Activated naive CD8-positive, alpha-beta T cell treated with anti-CD3 and anti-CD28 coated beads, Interleukin-2, amount 10 ng/mL, durations not matched to agents 7 days and 5 days (primary cell): Measurements from ENCODE around the gene CLIP1. TPM values are rescaled to one million over a fixed set of nuclear protein-coding genes. Genes with fewer than 3 reads are reported as not detected.
"Not testable (repeated sequence)": the region's sequence is repeated elsewhere in the genome, so short reads cannot be mapped to it uniquely, and the experiment has no call there.

Source experiments
- ATAC-seq: fragments of 150-1000 bp; cut with Tn5 transposase; one replicate; pipeline ENCODE4 v1.10.0; 2021; ENCODE audit warnings: low read depth, moderate library complexity
- POLR2A ChIA-PET: fragments of 350-600 bp; sonication (Branson Sonifier 250); formaldehyde crosslinking; loops from one replicate; lab custom pipeline; 2021; ENCODE audit warnings: antibody characterized with exemption; lab: Charles Lee
- DNase-seq: peaks from one replicate; pipeline ENCODE4 v3.0.0; 2021
- H3K27ac Mint-ChIP-seq: one replicate; pipeline ENCODE4 v1.8.0; 2022; ENCODE audit warnings: mild to moderate bottlenecking, mixed read lengths
- H3K27me3 Mint-ChIP-seq: one replicate; pipeline ENCODE4 v1.8.0; 2022; ENCODE audit warnings: mild to moderate bottlenecking, moderate library complexity, mixed read lengths
- H3K36me3 Mint-ChIP-seq: one replicate; pipeline ENCODE4 v1.8.0; 2021; ENCODE audit warnings: mild to moderate bottlenecking, mixed read lengths
- H3K4me1 Mint-ChIP-seq: one replicate; pipeline ENCODE4 v1.8.0; 2021; ENCODE audit warnings: mixed read lengths
- H3K4me3 Mint-ChIP-seq: one replicate; pipeline ENCODE4 v1.8.0; 2022; ENCODE audit warnings: mild to moderate bottlenecking, moderate library complexity, mixed read lengths
- H3K9me3 Mint-ChIP-seq: one replicate; pipeline ENCODE4 v1.8.0; 2021; ENCODE audit warnings: mixed read lengths
- total RNA-seq, 2 experiments: library from RNA; stranded (reverse); gene quantifications; one replicate each; pipeline ENCODE4 v1.2.3, GENCODE V29; 2021

The CLIP1 gene
- total RNA-seq, 2 experiments from 2014 or later, result 61.2 to 61.5 TPM

GRCh38 chr12:122258939-122259338 lies 163.5 kb downstream of the CLIP1 start:
- H3K27ac Mint-ChIP-seq, H3K27me3 Mint-ChIP-seq, H3K4me1 Mint-ChIP-seq, ATAC-seq, DNase-seq, H3K4me3 Mint-ChIP-seq, POLR2A ChIA-PET, H3K9me3 Mint-ChIP-seq: not testable (repeated sequence)
- peaks cover 20% of the 10 kb centered on the region for H3K36me3 Mint-ChIP-seq

GRCh38 chr12:122258462-122258861 lies 164.0 kb downstream of the CLIP1 start:
- H3K4me3 Mint-ChIP-seq, result not testable (repeated sequence)

GRCh38 chr12:122250536-122250935 lies 171.9 kb downstream of the CLIP1 start:
- peaks cover 16% of the 10 kb centered on the region for H3K36me3 Mint-ChIP-seq
- DNase-seq, result no peak

More at GRCh38 chr12:122258462-122258861, 164.0 kb downstream of the CLIP1 start:
- POLR2A ChIA-PET, H3K27me3 Mint-ChIP-seq, DNase-seq, ATAC-seq, H3K9me3 Mint-ChIP-seq, H3K27ac Mint-ChIP-seq, H3K4me1 Mint-ChIP-seq: not testable (repeated sequence)
- H3K36me3 Mint-ChIP-seq, result peaks cover 20% of the 10 kb centered on the region

GRCh38 chr12:122250047-122250446 lies 172.4 kb downstream of the CLIP1 start:
- Mint-ChIP-seq H3K9me3 (no peaks in the 10 kb centered on the region), H3K4me3 (no peak overlapping the region), H3K27me3 (no peaks in the 10 kb centered on the region), H3K27ac (no peak overlapping the region), H3K4me1 (peaks cover 3% of the 10 kb centered on the region), H3K36me3 (peaks cover 15% of the 10 kb centered on the region)
- POLR2A ChIA-PET, result no interaction called here
- DNase-seq (no peak), ATAC-seq (no peak)

More at GRCh38 chr12:122250536-122250935, 171.9 kb downstream of the CLIP1 start:
- Mint-ChIP-seq H3K4me1 (peaks cover 3% of the 10 kb centered on the region), H3K27ac (no peak overlapping the region), H3K27me3 (no peaks in the 10 kb centered on the region), H3K9me3 (no peaks in the 10 kb centered on the region), H3K4me3 (no peak overlapping the region)
- no peak for ATAC-seq
- POLR2A ChIA-PET, result no interaction called here

GRCh38 chr12:122245553-122245952 lies 176.9 kb downstream of the CLIP1 start:
- H3K27ac Mint-ChIP-seq, result no peak overlapping the region

GRCh38 chr12:122244565-122245371 lies 177.7 kb downstream of the CLIP1 start:
- Mint-ChIP-seq H3K27ac (peak overlapping the region; percentile 81), H3K36me3 (peaks cover 22% of the 10 kb centered on the region), H3K4me3 (peak overlapping the region; percentile 61), H3K27me3 (no peaks in the 10 kb centered on the region), H3K9me3 (no peaks in the 10 kb centered on the region), H3K4me1 (peaks cover 14% of the 10 kb centered on the region)
- DNase-seq (no peak), ATAC-seq (peak; percentile 60)
- POLR2A ChIA-PET, result interaction anchor here (0.6 to 1.7 kb wide), 3 partner anchors 18 to 172 kb away, joined by 3 to 10 read pairs (median 4); partner anchors contain the start of gene DIABLO

More at GRCh38 chr12:122245553-122245952, 176.9 kb downstream of the CLIP1 start:
- DNase-seq, result no peak
- Mint-ChIP-seq H3K36me3 (peaks cover 17% of the 10 kb centered on the region), H3K4me3 (no peak overlapping the region), H3K27me3 (no peaks in the 10 kb centered on the region), H3K9me3 (no peaks in the 10 kb centered on the region), H3K4me1 (peaks cover 14% of the 10 kb centered on the region)
- ATAC-seq, result no peak
- POLR2A ChIA-PET, result interaction anchor here (1.0 to 1.7 kb wide), 2 partner anchors 19 to 20 kb away, joined by 4 to 10 read pairs; partner anchors contain the start of gene DIABLO

GRCh38 chr12:122243965-122244364 lies 178.5 kb downstream of the CLIP1 start:
- POLR2A ChIA-PET, result interaction anchor here (1.7 kb wide), 1 partner anchor 17 kb away, joined by 10 read pairs; the partner anchor contains the start of gene DIABLO
- H3K9me3 Mint-ChIP-seq, result no peaks in the 10 kb centered on the region
- no peaks in the 10 kb centered on the region for H3K27me3 Mint-ChIP-seq
- H3K4me1 Mint-ChIP-seq, result peaks cover 14% of the 10 kb centered on the region
- DNase-seq, result no peak
- no peak for ATAC-seq
- peak overlapping the region; percentile 81 for H3K27ac Mint-ChIP-seq
- peaks cover 16% of the 10 kb centered on the region for H3K36me3 Mint-ChIP-seq
- peak overlapping the region; percentile 61 for H3K4me3 Mint-ChIP-seq

- Mint-ChIP-seq H3K27me3 (no peaks in the 10 kb centered on the region), H3K36me3 (peaks cover 12% of the 10 kb centered on the region), H3K27ac (no peak overlapping the region), H3K4me3 (no peak overlapping the region), H3K4me1 (peaks cover under 1% of the 10 kb centered on the region), H3K9me3 (no peaks in the 10 kb centered on the region)
- ATAC-seq, result no peak
- no peak for DNase-seq
- POLR2A ChIA-PET, result no interaction called here
Observed at GRCh38 chr12:122238861-122239260, 183.6 kb downstream of the CLIP1 start.

- Mint-ChIP-seq H3K9me3 (no peaks in the 10 kb centered on the region), H3K27ac (no peak overlapping the region), H3K4me1 (peaks cover 2% of the 10 kb centered on the region), H3K27me3 (no peaks in the 10 kb centered on the region), H3K4me3 (no peak overlapping the region), H3K36me3 (peaks cover 12% of the 10 kb centered on the region)
- POLR2A ChIA-PET, result no interaction called here
- DNase-seq (no peak), ATAC-seq (no peak)
Observed at GRCh38 chr12:122235741-122236140, 186.7 kb downstream of the CLIP1 start.

- no peak for ATAC-seq
Observed at GRCh38 chr12:122232691-122233090, 189.8 kb downstream of the CLIP1 start.

GRCh38 chr12:122230798-122231197 lies 191.7 kb downstream of the CLIP1 start:
- Mint-ChIP-seq H3K4me3 (no peak overlapping the region), H3K9me3 (no peaks in the 10 kb centered on the region), H3K4me1 (peaks cover 18% of the 10 kb centered on the region), H3K36me3 (peaks cover 5% of the 10 kb centered on the region), H3K27me3 (no peaks in the 10 kb centered on the region), H3K27ac (no peak overlapping the region)
- DNase-seq (no peak), ATAC-seq (no peak)
- POLR2A ChIA-PET, result no interaction called here

More at GRCh38 chr12:122232691-122233090, 189.8 kb downstream of the CLIP1 start:
- POLR2A ChIA-PET, result no interaction called here
- Mint-ChIP-seq H3K36me3 (peaks cover 5% of the 10 kb centered on the region), H3K27ac (no peak overlapping the region), H3K4me3 (no peak overlapping the region), H3K9me3 (no peaks in the 10 kb centered on the region), H3K27me3 (no peaks in the 10 kb centered on the region), H3K4me1 (peaks cover 8% of the 10 kb centered on the region)
- no peak for DNase-seq

GRCh38 chr12:122228092-122228491 lies 194.4 kb downstream of the CLIP1 start:
- POLR2A ChIA-PET, result interaction anchor here (2.5 kb wide), 1 partner anchor 17 kb away, joined by 10 read pairs; no protein-coding TSS in a partner anchor
- ATAC-seq, result no peak
- no peaks in the 10 kb centered on the region for H3K27me3 Mint-ChIP-seq
- peak overlapping the region; percentile 82 for H3K4me3 Mint-ChIP-seq
- peaks cover 8% of the 10 kb centered on the region for H3K36me3 Mint-ChIP-seq
- no peaks in the 10 kb centered on the region for H3K9me3 Mint-ChIP-seq
- no peak for DNase-seq
- H3K4me1 Mint-ChIP-seq, result peaks cover 30% of the 10 kb centered on the region
- peak overlapping the region; percentile 28 for H3K27ac Mint-ChIP-seq

- Mint-ChIP-seq H3K36me3 (peaks cover 5% of the 10 kb centered on the region), H3K27me3 (no peaks in the 10 kb centered on the region), H3K4me3 (peak overlapping the region; percentile 82), H3K4me1 (peaks cover 32% of the 10 kb centered on the region), H3K9me3 (no peaks in the 10 kb centered on the region), H3K27ac (peak overlapping the region; percentile 73)
- DNase-seq (peak; percentile 62), ATAC-seq (no peak)
- POLR2A ChIA-PET, result interaction anchor here (0.6 to 2.8 kb wide), 3 partner anchors 17 to 274 kb away, joined by 3 to 11 read pairs (median 10); partner anchors contain the start of gene ZCCHC8
Observed at GRCh38 chr12:122227341-122227740, 195.1 kb downstream of the CLIP1 start.
